ENCODE data around the gene HSFX3.
"Not testable (repeated sequence)": the region's sequence is repeated elsewhere in the genome, so short reads cannot be mapped to it uniquely, and the experiment has no call there.

The HSFX3 gene

GRCh38 chrX:149549701-149550100, at the start of gene HSFX3:
TSS of gene HSFX3 (minus strand) at chrX:149549924. CDS start at chrX:149549852, 72 bp downstream.
- CTCF ChIA-PET; DNase-seq (ENCODE audit: extremely low spot score); POLR2A ChIA-PET: not testable (repeated sequence)

GRCh38 chrX:149598603-149599002, 48.9 kb upstream of the HSFX3 start:
- POLR2A ChIA-PET; CTCF ChIA-PET; DNase-seq (ENCODE audit: extremely low spot score): not testable (repeated sequence)

GRCh38 chrX:149595943-149596342, 46.2 kb upstream of the HSFX3 start:
- POLR2A ChIA-PET; DNase-seq (ENCODE audit: extremely low spot score); CTCF ChIA-PET: not testable (repeated sequence)

GRCh38 chrX:149595214-149595613, 45.5 kb upstream of the HSFX3 start, which contains the start of gene HSFX2:
TSS of gene HSFX2 (minus strand) at chrX:149595314. CDS start at chrX:149594700, 614 bp downstream.
- POLR2A ChIA-PET; DNase-seq (ENCODE audit: extremely low spot score); CTCF ChIA-PET: not testable (repeated sequence)

GRCh38 chrX:149590993-149591392, 41.3 kb upstream of the HSFX3 start:
- CTCF ChIA-PET; POLR2A ChIA-PET; DNase-seq (ENCODE audit: extremely low spot score): not testable (repeated sequence)

GRCh38 chrX:149587359-149587758, 37.6 kb upstream of the HSFX3 start, which contains the start of gene MAGEA9B:
TSS of gene MAGEA9B (minus strand) at chrX:149587459. CDS start at chrX:149583179, 4,280 bp downstream.
- CTCF ChIA-PET; DNase-seq (ENCODE audit: extremely low spot score); POLR2A ChIA-PET: not testable (repeated sequence)

- DNase-seq (ENCODE audit: extremely low spot score); CTCF ChIA-PET; POLR2A ChIA-PET: not testable (repeated sequence)
Measured at GRCh38 chrX:149585631-149586030, 35.9 kb upstream of the HSFX3 start.

GRCh38 chrX:149573456-149573855, 23.7 kb upstream of the HSFX3 start:
- CTCF ChIA-PET; POLR2A ChIA-PET; DNase-seq (ENCODE audit: extremely low spot score): not testable (repeated sequence)

GRCh38 chrX:149572743-149573142, 23.0 kb upstream of the HSFX3 start:
- no peak for DNase-seq (ENCODE audit: extremely low spot score)
- ChIA-PET CTCF (interaction anchor here (1.1 to 1.4 kb wide), 2 partner anchors 44 to 61 kb away, joined by 3 read pairs; no protein-coding TSS in a partner anchor), POLR2A (no interaction called here)
- TF ChIP-seq CTCF (IDR thresholded peaks at IDR 0.05; ENCODE audit: control extremely low read depth, extremely low read depth, low read depth, missing control alignments), result no peak

- no peak for TF ChIP-seq CTCF (IDR thresholded peaks at IDR 0.05; ENCODE audit: control extremely low read depth, extremely low read depth, low read depth, missing control alignments)
- ChIA-PET CTCF (interaction anchor here (1.1 to 1.4 kb wide), 2 partner anchors 43 to 60 kb away, joined by 3 read pairs; no protein-coding TSS in a partner anchor), POLR2A (no interaction called here)
- DNase-seq (ENCODE audit: extremely low spot score), result no peak
Measured at GRCh38 chrX:149571770-149572169, 22.0 kb upstream of the HSFX3 start.

GRCh38 chrX:149570668-149571067, 20.9 kb upstream of the HSFX3 start:
- ChIA-PET CTCF (no interaction called here), POLR2A (no interaction called here)
- no peak for DNase-seq (ENCODE audit: extremely low spot score)
- no peak for TF ChIP-seq CTCF (IDR thresholded peaks at IDR 0.05; ENCODE audit: control extremely low read depth, extremely low read depth, low read depth, missing control alignments)

Data from GM10248 (cell line).